Measurements from ENCODE around the gene IRF3. TPM values are rescaled to one million over a fixed set of nuclear protein-coding genes. Genes with fewer than 3 reads are reported as not detected.

The IRF3 gene
- polyA plus RNA-seq, 3 donors = 29.8 to 115 (median 41.1) TPM

- no peak for DNase-seq
- H4K20me1 ChIP-seq (ENCODE audit: insufficient read depth, low read length) = peaks cover 58% of the 10 kb centered on the region
- intact Hi-C loops (cut with micrococcal nuclease) = loop anchor here in 1 of 2 donors (10.0 kb wide), 1 partner anchor 363 kb away; the partner anchor contains the start of genes VRK3 and ZNF473
- WGBS (ENCODE audit: insufficient coverage) = 98% methylated on average over 8 of the region's 16 CpGs
- peaks cover 17 to 31% of the 10 kb centered on the region in 2 donors for H3K4me1 ChIP-seq (ENCODE audit: control insufficient read depth in 1 of 2, insufficient read depth in 2 of 2, low read length in 2 of 2)
- H3K4me2 ChIP-seq (replicated peaks; ENCODE audit: extremely low read depth, low read length, poor library complexity, severe bottlenecking) = no peak overlapping the region
- H3K9me3 ChIP-seq (replicated peaks in 1 of 2; ENCODE audit: control insufficient read depth in 1 of 2, insufficient read depth in 1 of 2, low read length in 2 of 2) = no peaks in the 10 kb centered on the region
- Mint-ChIP-seq H3K4me3 (no peak overlapping the region), H3K27ac (peak overlapping the region in 1 of 7 donors; percentile 76), H3K9me3 (peaks cover 0 to 4% (median 0%) of the 10 kb centered on the region in 7 donors), H3K36me3 (peaks cover 41 to 60% of the 10 kb centered on the region in 2 donors), H3K27me3 (ENCODE audit: low read depth in 3 of 3) (no peaks in the 10 kb centered on the region), H3K4me1 (peaks cover 26% of the 10 kb centered on the region)
- H3K36me3 ChIP-seq (replicated peaks in 1 of 2; ENCODE audit: control insufficient read depth in 1 of 2, insufficient read depth in 2 of 2, low read length in 2 of 2) = peaks cover 52 to 63% of the 10 kb centered on the region in 2 donors
- no peaks in the 10 kb centered on the region for H3K27me3 ChIP-seq (ENCODE audit: control insufficient read depth in 2 of 2, insufficient read depth in 2 of 2, low read length in 2 of 2)
- H3K79me2 ChIP-seq (ENCODE audit: insufficient read depth, low read length) = peaks cover 40% of the 10 kb centered on the region
- H3K4me3 ChIP-seq (replicated peaks in 1 of 3; ENCODE audit: low read depth in 2 of 3, low read length in 3 of 3) = no peak overlapping the region
- no peak for TF ChIP-seq CTCF (IDR thresholded peaks at IDR 0.05)
- H3K9ac ChIP-seq (ENCODE audit: insufficient read depth, low read length, poor library complexity, severe bottlenecking) = no peak overlapping the region
- H3K27ac ChIP-seq (ENCODE audit: low read depth in 1 of 2, low read length in 2 of 2) = no peak overlapping the region
- H2AFZ ChIP-seq (ENCODE audit: insufficient read depth, low read depth, low read length, poor library complexity, severe bottlenecking) = no peak overlapping the region
Observed at GRCh38 chr19:49662011-49662410, 3.6 kb downstream of the IRF3 start.

- DNase-seq = no peak
- H3K9me3 Mint-ChIP-seq = peaks cover 0 to 4% (median 0%) of the 10 kb centered on the region in 7 donors
- Histone ChIP-seq H3K36me3 (replicated peaks in 1 of 2; ENCODE audit: control insufficient read depth in 1 of 2, insufficient read depth in 2 of 2, low read length in 2 of 2) (peaks cover 68 to 78% of the 10 kb centered on the region in 2 donors), H3K9me3 (replicated peaks in 1 of 2; ENCODE audit: control insufficient read depth in 1 of 2, insufficient read depth in 1 of 2, low read length in 2 of 2) (no peaks in the 10 kb centered on the region), H4K20me1 (ENCODE audit: insufficient read depth, low read length) (peaks cover 58% of the 10 kb centered on the region), H3K9ac (ENCODE audit: insufficient read depth, low read length, poor library complexity, severe bottlenecking) (no peak overlapping the region), H3K79me2 (ENCODE audit: insufficient read depth, low read length) (peaks cover 24% of the 10 kb centered on the region), H3K4me3 (replicated peaks in 1 of 3; ENCODE audit: low read depth in 2 of 3, low read length in 3 of 3) (no peak overlapping the region), H2AFZ (ENCODE audit: insufficient read depth, low read depth, low read length, poor library complexity, severe bottlenecking) (no peak overlapping the region), H3K27ac (ENCODE audit: low read depth in 1 of 2, low read length in 2 of 2) (peak overlapping the region in 1 of 2 donors; percentile 31), H3K4me1 (ENCODE audit: control insufficient read depth in 1 of 2, insufficient read depth in 2 of 2, low read length in 2 of 2) (peaks cover 9 to 20% of the 10 kb centered on the region in 2 donors), H3K27me3 (ENCODE audit: control insufficient read depth in 2 of 2, insufficient read depth in 2 of 2, low read length in 2 of 2) (no peaks in the 10 kb centered on the region), H3K4me2 (replicated peaks; ENCODE audit: extremely low read depth, low read length, poor library complexity, severe bottlenecking) (no peak overlapping the region)
- H3K27me3 Mint-ChIP-seq (ENCODE audit: low read depth in 3 of 3) = peaks cover 0 to 2% (median 0%) of the 10 kb centered on the region in 3 donors
- WGBS (ENCODE audit: insufficient coverage) = 95% methylated on average over 12 of the region's 15 CpGs
- TF ChIP-seq CTCF (IDR thresholded peaks at IDR 0.05) = no peak
- intact Hi-C loops (cut with micrococcal nuclease) = loop anchor here in 1 of 2 donors (10.0 kb wide), 1 partner anchor 364 kb away; the partner anchor contains the start of genes VRK3 and ZNF473
- no peak overlapping the region for H3K4me3 Mint-ChIP-seq
- H3K27ac Mint-ChIP-seq = peak overlapping the region in 4 of 7 donors; percentile 16 to 60 (median 39)
- H3K4me1 Mint-ChIP-seq = peaks cover 18% of the 10 kb centered on the region
- peaks cover 55 to 76% of the 10 kb centered on the region in 2 donors for H3K36me3 Mint-ChIP-seq
Observed at GRCh38 chr19:49660338-49660961, 5.2 kb downstream of the IRF3 start.

All from CD14-positive monocyte (primary cell).